Stimulated activated naive CD8-positive, alpha-beta T cell treated with anti-CD3 and anti-CD28 coated beads, Interleukin-15, Interleukin-2, amounts not matched to agents 100 U/mL and 50 U/mL, for 24 hours (primary cell): Measurements from ENCODE around the gene TMEM267.
A peak's percentile ranks its signal among the peaks of the same experiment; 100 is the strongest.
"Not testable (repeated sequence)": the region's sequence is repeated elsewhere in the genome, so short reads cannot be mapped to it uniquely, and the experiment has no call there.

Experiments
- ATAC-seq: fragments of 150-1000 bp; cut with Tn5 transposase; one replicate; pipeline ENCODE4 v1.10.0; 2021
- DNase-seq: peaks from one replicate; pipeline ENCODE4 v3.0.0; 2021

Gene TMEM267

DNA sequence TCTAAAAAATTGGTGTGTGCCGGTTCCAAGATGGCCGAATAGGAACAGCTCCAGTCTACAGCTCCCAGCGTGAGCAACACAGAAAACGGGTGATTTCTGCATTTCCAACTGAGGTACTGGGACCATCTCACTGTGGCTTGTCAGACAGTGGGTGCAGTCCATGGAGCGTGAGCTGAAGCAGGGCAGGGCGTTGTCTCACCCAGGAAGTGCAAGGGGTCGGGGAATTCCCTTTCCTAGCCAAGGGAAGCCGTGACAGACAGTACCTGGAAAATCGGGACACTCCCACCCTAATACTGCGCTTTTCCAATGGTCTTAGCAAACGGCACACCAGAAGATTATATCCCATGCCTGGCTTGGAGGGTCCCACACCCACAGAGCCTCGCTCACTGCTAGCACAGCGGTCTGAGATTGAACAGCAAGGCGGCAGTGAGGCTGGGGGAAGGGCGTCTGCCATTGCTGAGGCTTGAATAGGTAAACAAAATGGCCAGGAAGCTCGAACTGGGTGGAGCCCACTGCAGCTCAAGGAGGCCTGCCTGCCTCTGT, 81.1 kb downstream of the TMEM267 start:
- ATAC-seq = not testable (repeated sequence)

DNA sequence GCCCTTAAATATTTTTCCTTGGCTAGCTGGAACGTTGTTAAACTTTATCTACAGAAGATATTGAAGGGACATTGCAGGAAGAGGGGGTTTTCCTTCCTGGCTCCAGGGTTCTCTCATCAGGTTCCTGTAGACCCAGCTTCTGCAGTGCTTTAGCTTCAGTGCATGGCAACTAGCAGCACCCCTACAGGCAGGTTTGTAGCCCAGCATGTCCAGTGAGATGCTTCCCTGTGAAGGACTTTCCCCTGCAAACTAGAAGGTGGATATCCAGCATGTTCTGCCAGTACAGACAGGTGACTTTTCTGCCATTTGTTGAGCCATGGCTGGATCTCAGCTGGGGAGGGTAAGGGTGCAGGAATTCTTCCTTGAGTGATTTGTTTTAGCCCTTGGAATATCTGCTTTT, 81.8 kb downstream of the TMEM267 start:
- ATAC-seq = no peak

More for the DNA sequence above, 81.1 kb downstream of the TMEM267 start:
- not testable (repeated sequence) for DNase-seq

DNA sequence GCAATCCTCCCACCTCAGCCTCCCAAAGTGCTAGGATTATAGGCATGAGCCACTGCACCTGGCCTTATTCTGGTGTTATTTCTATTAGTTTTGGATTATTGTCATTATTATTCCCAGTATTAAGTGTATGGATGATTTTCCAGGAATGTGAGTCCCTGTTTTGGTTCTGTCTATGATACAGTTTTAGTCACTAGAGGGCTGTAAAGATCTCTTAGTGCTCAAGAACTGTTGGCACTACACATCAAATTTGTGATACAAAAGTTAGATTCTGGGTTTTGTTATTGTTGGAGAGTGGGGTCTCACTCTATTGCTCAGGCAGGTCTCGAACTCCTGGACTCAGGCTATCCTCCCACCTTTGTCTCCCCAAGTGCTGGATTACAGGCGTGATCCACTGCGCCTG, 83.6 kb downstream of the TMEM267 start:
- DNase-seq (no peak), ATAC-seq (no peak)

More for the DNA sequence above, 81.8 kb downstream of the TMEM267 start:
- DNase-seq = no peak

DNA sequence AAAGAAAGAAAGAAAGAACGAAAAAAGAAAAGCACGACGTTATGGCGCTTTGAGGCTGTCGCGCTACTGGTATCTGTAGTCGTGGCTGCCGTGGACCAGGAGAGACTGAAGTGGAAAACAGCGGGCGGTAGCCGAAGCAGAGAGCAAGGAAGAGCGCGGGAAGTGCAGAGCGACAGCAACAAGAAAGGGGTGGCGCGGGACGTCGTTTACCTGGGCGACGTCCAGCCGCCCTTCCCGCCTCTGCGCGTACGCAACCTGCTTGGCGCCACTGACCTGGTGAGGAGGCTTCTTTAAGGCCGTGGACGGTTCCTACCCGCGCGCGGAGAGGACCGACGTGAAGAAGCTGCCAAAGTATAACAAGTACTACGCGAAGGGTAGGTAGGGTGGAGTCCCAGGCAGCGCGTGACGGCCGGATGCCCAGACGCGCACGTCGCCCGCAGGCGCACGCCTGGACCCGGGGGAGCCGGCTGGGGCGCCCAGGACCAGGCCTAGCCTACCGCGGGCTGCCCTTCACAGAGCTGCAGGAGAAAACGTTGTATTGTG, 86.8 kb downstream of the TMEM267 start:
- DNase-seq (peak; percentile 76), ATAC-seq (peak; percentile 99)
